Measurements from ENCODE around the gene SEMA4D. TPM values are rescaled to one million over a fixed set of nuclear protein-coding genes. Genes with fewer than 3 reads are reported as not detected.

Gene SEMA4D
- total RNA-seq, 4 donors from 2014 or later, result 13.4 to 27.3 (median 24.8) TPM

DNA sequence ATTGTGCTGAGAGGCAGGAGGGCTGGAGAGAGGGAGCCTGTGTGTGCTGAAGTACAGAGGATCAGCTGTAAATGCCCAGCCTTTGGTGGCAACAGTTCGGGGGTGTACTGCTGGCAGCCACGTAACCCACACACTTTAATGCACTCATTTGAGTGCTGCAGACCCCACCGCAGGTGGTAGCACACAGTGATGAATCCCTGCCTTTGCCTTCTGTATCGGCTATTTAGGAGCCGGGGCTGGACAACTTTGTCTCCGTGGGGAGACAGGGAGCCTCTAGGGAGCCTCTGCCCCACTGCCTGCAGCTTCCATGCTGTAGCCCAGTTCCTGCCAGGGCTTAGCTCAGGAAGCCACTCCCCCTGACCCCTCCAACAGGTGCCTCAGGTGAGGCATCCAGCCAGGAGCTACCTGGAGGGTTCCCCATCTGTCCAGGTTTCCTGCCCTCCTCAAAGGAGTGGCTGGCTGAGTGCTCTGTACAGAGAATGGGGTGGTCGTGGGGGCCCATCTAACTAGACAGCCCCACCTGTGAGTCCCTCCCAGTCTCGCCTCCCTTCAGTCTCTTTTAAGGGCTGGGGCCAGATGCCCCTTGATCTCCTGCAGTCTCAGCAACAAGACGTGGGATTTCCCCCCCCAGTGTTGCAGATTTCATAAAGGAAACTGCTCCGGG lies 135.1 kb downstream of the SEMA4D start:
- 87 to 88% methylated on average over 9 to 10 of the region's 10 CpGs for WGBS, 2 donors
- no peak overlapping the region for H3K27ac ChIP-seq
- H3K9me3 ChIP-seq, result no peaks in the 10 kb centered on the region
- DNase-seq (ENCODE audit: low spot score in 2 of 2), result no peak
- no peaks in the 10 kb centered on the region for H3K27me3 ChIP-seq
- H3K4me3 ChIP-seq, result no peak overlapping the region
- no peaks in the 10 kb centered on the region for H3K4me1 ChIP-seq
- H3K36me3 ChIP-seq, result peaks cover 0 to 63% (median 12%) of the 10 kb centered on the region in 3 donors
- TF ChIP-seq, protein P1, sequence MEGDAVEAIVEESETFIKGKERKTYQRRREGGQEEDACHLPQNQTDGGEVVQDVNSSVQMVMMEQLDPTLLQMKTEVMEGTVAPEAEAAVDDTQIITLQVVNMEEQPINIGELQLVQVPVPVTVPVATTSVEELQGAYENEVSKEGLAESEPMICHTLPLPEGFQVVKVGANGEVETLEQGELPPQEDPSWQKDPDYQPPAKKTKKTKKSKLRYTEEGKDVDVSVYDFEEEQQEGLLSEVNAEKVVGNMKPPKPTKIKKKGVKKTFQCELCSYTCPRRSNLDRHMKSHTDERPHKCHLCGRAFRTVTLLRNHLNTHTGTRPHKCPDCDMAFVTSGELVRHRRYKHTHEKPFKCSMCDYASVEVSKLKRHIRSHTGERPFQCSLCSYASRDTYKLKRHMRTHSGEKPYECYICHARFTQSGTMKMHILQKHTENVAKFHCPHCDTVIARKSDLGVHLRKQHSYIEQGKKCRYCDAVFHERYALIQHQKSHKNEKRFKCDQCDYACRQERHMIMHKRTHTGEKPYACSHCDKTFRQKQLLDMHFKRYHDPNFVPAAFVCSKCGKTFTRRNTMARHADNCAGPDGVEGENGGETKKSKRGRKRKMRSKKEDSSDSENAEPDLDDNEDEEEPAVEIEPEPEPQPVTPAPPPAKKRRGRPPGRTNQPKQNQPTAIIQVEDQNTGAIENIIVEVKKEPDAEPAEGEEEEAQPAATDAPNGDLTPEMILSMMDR (IDR thresholded peaks at IDR 0.05), result no peak
- TF ChIP-seq POLR2A (IDR thresholded peaks at IDR 0.05) (no peak), EP300 (IDR thresholded peaks at IDR 0.05) (no peak)

DNA sequence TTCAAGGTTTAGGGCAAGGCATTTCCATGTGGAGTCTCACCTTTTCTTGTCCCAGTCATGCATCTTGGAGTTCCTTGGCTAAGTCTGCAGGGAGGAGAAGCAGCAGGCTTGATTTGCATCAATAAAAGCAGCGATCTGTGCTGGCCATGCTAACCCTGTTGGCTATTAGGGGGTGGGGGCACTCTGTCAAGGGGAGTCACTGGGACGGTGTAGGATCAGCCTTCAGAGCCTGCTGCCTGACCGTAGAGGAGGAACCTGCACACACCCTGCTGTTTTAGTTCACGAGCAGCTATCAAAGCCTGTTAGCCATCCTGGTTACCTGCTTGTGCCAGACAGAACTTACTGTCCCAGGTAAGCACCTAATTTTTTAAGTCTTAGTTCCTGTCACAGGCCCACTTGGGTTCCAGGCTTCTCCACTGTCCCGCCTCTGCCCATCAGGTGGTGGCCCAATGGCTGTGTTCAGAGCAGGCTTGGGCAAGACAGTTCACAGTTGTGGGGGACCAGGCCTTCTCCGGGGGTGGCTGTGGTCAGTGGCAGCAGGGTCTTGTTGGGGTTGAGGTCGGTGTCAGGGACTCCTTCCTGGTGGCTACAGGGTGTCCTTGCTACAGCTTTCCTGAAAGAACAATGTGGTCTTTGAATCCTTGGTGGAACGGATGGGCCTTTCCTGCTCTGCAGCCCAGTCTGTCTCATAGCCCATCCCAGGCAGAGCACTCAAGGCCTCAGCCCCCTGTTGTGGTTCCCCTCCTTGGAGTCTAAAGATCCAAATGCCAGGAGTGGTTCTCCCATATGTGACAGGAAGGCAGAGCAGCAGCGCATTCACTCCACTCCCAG lies 135.9 kb downstream of the SEMA4D start:
- Histone ChIP-seq H3K4me3 (no peak overlapping the region), H3K4me1 (no peaks in the 10 kb centered on the region), H3K9me3 (no peaks in the 10 kb centered on the region), H3K36me3 (peaks cover 0 to 70% (median 15%) of the 10 kb centered on the region in 3 donors), H3K27ac (no peak overlapping the region), H3K27me3 (no peaks in the 10 kb centered on the region)
- TF ChIP-seq POLR2A (IDR thresholded peaks at IDR 0.05), result no peak
- TF ChIP-seq EP300 (IDR thresholded peaks at IDR 0.05), result no peak
- TF ChIP-seq, protein P1 (IDR thresholded peaks at IDR 0.05), result no peak
- no peak for DNase-seq (ENCODE audit: low spot score in 2 of 2)
- WGBS, 2 donors, result 76 to 81% methylated on average over 7 to 9 of the region's 9 CpGs

DNA sequence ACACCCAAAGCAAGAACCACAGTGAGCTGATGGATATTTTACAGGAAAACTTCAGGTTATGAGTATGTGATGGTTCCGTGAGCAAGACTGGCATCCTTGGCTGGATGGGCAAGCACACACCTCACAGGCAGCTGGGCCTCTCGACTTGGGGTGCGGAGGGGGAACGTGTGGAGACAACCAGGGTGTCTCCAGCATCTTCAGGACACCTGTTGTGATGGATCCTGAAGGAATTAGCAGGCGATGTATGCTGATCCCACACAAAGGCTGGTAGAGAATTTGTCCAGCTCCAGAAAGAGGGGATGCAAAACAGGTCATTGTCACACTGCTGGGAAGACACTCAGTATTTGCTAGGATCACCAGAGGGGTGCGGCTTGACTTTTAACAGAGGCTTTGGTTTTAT lies 136.9 kb downstream of the SEMA4D start:
- H3K4me3 ChIP-seq, result no peak overlapping the region
- no peak for DNase-seq (ENCODE audit: low spot score in 2 of 2)
- WGBS, 2 donors, result 75 to 93% methylated on average over 6 of the region's 6 CpGs
- H3K36me3 ChIP-seq, result peaks cover 0 to 80% (median 15%) of the 10 kb centered on the region in 3 donors
- no peaks in the 10 kb centered on the region for H3K27me3 ChIP-seq
- no peaks in the 10 kb centered on the region for H3K4me1 ChIP-seq
- TF ChIP-seq POLR2A (IDR thresholded peaks at IDR 0.05) (no peak), EP300 (IDR thresholded peaks at IDR 0.05) (no peak)
- TF ChIP-seq, protein P1 (IDR thresholded peaks at IDR 0.05), result no peak
- H3K9me3 ChIP-seq, result no peaks in the 10 kb centered on the region
- H3K27ac ChIP-seq, result no peak overlapping the region

DNA sequence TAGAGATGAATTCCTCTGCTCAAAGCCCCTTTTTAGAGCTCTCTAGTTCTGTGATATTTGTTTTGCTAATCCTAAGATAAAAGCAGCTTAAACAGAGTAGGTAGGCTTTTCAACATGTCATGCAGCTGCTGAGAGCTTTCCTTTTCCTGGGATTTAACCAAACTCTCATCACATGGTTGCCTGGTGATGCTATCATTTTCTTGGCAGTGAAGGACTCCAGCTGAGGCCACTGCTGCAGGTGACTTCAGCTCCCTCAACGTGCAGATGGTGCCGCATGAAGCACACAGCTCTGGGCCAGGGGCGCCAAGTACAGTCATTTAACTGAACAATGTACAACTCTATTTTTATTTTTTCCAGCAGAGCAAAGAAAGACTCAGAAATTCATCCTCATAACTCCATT lies 137.4 kb downstream of the SEMA4D start:
- peaks cover 0 to 86% (median 15%) of the 10 kb centered on the region in 3 donors for H3K36me3 ChIP-seq
- no peaks in the 10 kb centered on the region for H3K9me3 ChIP-seq
- no peak for DNase-seq (ENCODE audit: low spot score in 2 of 2)
- TF ChIP-seq EP300 (IDR thresholded peaks at IDR 0.05), result no peak
- TF ChIP-seq POLR2A (IDR thresholded peaks at IDR 0.05), result no peak
- TF ChIP-seq, protein P1 (IDR thresholded peaks at IDR 0.05), result no peak
- H3K4me3 ChIP-seq, result no peak overlapping the region
- 80 to 82% methylated on average over 3 of the region's 3 CpGs for WGBS, 2 donors
- no peaks in the 10 kb centered on the region for H3K4me1 ChIP-seq
- no peak overlapping the region for H3K27ac ChIP-seq
- no peaks in the 10 kb centered on the region for H3K27me3 ChIP-seq

DNA sequence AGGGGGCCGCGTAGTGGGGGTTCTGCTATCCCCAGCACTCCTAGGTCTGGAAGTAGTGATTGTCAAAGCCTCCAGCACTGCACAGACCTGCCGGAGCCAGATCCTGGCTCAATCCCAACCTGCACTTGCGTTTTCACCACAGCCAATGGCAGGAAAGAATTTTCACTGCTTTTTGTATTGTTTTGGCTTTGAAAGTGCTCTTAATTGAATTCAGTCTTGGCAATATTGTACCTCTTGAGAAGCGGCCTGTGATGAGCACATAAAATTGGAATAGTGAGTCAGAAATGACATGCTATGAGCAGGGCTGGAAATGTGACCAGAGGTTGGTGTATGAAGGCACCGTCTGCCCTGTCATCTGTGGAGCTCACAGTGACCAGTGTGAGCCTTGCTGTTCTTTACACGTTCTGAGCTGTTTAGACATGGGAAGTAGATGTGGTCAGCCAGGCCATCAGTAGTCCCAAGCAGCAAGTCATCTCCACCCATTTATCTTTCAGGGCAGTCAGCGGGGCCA lies 138.1 kb downstream of the SEMA4D start:
- no peaks in the 10 kb centered on the region for H3K4me1 ChIP-seq
- WGBS, 2 donors, result 71 to 73% methylated on average over 8 of the region's 8 CpGs
- no peak overlapping the region for H3K4me3 ChIP-seq
- no peaks in the 10 kb centered on the region for H3K9me3 ChIP-seq
- TF ChIP-seq EP300 (IDR thresholded peaks at IDR 0.05) (no peak), POLR2A (IDR thresholded peaks at IDR 0.05) (no peak)
- TF ChIP-seq, protein P1 (IDR thresholded peaks at IDR 0.05), result no peak
- H3K36me3 ChIP-seq, result peaks cover 0 to 92% (median 15%) of the 10 kb centered on the region in 3 donors
- no peak overlapping the region for H3K27ac ChIP-seq
- DNase-seq (ENCODE audit: low spot score in 2 of 2), result no peak
- H3K27me3 ChIP-seq, result no peaks in the 10 kb centered on the region
